Measurements from ENCODE around the gene NDUFC2. TPM values are rescaled to one million over a fixed set of nuclear protein-coding genes. Genes with fewer than 3 reads are reported as not detected.
"Not testable (repeated sequence)": the region's sequence is repeated elsewhere in the genome, so short reads cannot be mapped to it uniquely, and the experiment has no call there.

The NDUFC2 gene
- total RNA-seq, 1 donor from 2014 or later, result 233 TPM

DNA sequence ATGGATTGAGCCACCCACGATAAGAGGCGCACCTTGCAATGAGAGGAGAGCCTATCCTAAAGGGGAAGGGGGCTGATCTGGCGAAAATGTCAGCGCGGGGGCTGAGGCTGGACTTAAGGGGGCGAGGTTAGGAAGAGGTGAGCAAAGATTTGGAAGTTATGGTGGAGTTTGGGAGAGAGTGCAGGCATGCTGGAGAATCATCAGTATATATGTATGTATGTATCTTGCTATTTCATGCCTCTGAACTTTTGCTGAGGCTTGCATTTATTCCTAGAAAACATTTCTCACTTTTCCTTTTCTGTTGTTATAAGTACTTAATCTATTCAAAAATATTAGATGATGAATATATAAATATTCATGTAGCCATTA, 33.2 kb downstream of the NDUFC2 start:
- no peak for DNase-seq (ENCODE audit: extremely low spot score, unreplicated experiment)
- Mint-ChIP-seq H3K27me3 (no peaks in the 10 kb centered on the region), H3K4me1 (ENCODE audit: unreplicated experiment) (peaks cover 20% of the 10 kb centered on the region), H3K9me3 (no peaks in the 10 kb centered on the region), H3K27ac (no peak overlapping the region), H3K36me3 (no peaks in the 10 kb centered on the region), H3K4me3 (peak overlapping the region; percentile 46)
- peak; percentile 46 for TF ChIP-seq CTCF (conservative IDR thresholded peaks at IDR 0.05)

GRCh38 chr11:78045851-78046485, 33.7 kb downstream of the NDUFC2 start:
- TF ChIP-seq CTCF (conservative IDR thresholded peaks at IDR 0.05), result peak; percentile 99
- peak overlapping the region; percentile 54 for H3K27ac Mint-ChIP-seq
- H3K36me3 Mint-ChIP-seq, result no peaks in the 10 kb centered on the region
- no peaks in the 10 kb centered on the region for H3K27me3 Mint-ChIP-seq
- H3K4me1 Mint-ChIP-seq (ENCODE audit: unreplicated experiment), result peaks cover 20% of the 10 kb centered on the region
- peak overlapping the region; percentile 75 for H3K4me3 Mint-ChIP-seq
- no peaks in the 10 kb centered on the region for H3K9me3 Mint-ChIP-seq
- peak; percentile 91 for DNase-seq (ENCODE audit: extremely low spot score, unreplicated experiment)

GRCh38 chr11:78044706-78045105, 35.0 kb downstream of the NDUFC2 start:
- Mint-ChIP-seq H3K4me1 (ENCODE audit: unreplicated experiment) (peaks cover 28% of the 10 kb centered on the region), H3K4me3 (no peak overlapping the region), H3K36me3 (no peaks in the 10 kb centered on the region), H3K27me3 (no peaks in the 10 kb centered on the region), H3K9me3 (no peaks in the 10 kb centered on the region), H3K27ac (no peak overlapping the region)
- no peak for TF ChIP-seq CTCF (conservative IDR thresholded peaks at IDR 0.05)
- DNase-seq (ENCODE audit: extremely low spot score, unreplicated experiment), result no peak

DNA sequence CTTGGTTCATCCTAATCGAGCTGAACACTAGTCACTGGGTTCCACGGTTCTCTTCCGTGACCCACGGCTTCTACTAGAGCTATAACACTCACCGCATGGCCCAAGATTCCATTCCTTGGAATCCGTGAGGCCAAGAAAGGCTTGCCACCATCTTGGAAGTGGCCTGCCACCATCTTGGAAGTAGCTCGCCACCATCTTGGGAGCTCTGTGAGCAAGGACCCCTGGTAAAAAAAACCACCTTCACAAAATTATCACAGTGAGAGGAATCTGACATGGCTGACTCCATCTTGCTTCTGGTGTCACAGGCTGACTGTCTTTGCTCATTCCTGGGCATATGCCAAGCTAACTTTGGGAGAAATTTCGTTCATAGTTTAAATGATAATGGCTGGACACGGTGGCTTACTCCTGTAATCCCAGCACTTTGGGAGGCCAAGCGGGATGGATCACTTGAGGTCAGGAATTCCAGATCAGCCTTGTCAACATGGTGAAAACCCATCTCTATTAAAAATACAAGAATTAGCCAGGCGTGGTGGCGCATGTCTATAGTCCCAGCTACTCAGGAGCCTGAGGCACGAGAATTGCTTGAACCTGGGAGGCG, 37.7 kb downstream of the NDUFC2 start:
- H3K27me3 Mint-ChIP-seq, result no peaks in the 10 kb centered on the region
- no peak for TF ChIP-seq CTCF (conservative IDR thresholded peaks at IDR 0.05)
- H3K9me3 Mint-ChIP-seq, result no peaks in the 10 kb centered on the region
- no peaks in the 10 kb centered on the region for H3K36me3 Mint-ChIP-seq
- H3K4me3 Mint-ChIP-seq, result no peak overlapping the region
- H3K4me1 Mint-ChIP-seq (ENCODE audit: unreplicated experiment), result peaks cover 28% of the 10 kb centered on the region
- H3K27ac Mint-ChIP-seq, result no peak overlapping the region
- no peak for DNase-seq (ENCODE audit: extremely low spot score, unreplicated experiment)

DNA sequence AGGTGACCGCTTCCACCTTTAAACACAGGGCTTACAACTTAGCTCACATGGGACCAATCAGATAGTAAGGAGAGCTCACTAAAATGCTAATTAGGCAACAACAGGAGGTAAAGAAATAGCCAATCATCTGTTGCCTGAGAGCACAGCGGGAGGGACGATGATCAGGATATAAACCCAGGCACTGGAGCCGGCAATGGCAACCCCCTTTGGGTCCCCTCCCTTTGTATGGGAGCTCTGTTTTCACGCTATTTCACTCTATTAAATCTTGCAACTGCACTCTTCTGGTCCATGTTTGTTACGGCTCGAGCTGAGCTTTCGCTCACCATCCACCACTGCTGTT, 38.3 kb downstream of the NDUFC2 start:
- not testable (repeated sequence) for H3K36me3 Mint-ChIP-seq; H3K9me3 Mint-ChIP-seq; DNase-seq (ENCODE audit: extremely low spot score, unreplicated experiment); H3K27me3 Mint-ChIP-seq; H3K4me3 Mint-ChIP-seq; H3K27ac Mint-ChIP-seq
- H3K4me1 Mint-ChIP-seq (ENCODE audit: unreplicated experiment), result peaks cover 26% of the 10 kb centered on the region

DNA sequence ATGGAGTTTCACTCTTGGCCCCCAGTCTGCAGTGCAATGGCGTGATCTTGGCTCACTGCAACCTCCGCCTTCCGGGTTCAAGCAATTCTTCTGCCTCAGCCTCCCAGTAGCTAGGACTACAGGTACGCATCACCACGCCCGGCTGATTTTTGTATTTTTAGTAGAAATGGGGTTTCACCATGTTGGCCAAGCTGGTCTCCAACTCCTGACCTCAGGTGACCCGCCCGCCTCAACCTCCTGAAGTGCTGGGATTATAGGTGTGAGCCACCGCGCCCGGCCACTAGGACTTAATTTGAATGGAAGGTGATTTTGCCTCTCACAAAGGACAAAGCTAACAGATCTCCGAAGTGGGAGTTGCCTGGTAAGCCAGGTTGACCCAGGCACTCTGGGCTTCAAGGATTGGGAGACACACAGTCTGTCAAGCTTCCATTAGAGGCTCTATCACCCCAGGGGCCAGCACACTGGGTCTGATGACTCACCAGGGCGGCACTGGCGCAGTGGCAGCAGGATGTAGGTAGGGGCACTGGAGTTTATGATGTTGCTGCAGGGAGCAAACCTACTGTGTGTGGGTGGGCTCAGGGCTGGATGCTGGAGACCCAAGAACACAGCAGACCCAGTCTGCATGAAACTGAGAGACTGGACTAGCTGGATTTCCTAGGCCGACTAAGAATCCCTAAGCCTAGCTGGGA, 38.8 kb downstream of the NDUFC2 start:
- H3K27me3 Mint-ChIP-seq, result no peaks in the 10 kb centered on the region

More for the DNA sequence above, 38.8 kb downstream of the NDUFC2 start:
- H3K4me1 Mint-ChIP-seq (ENCODE audit: unreplicated experiment), result peaks cover 21% of the 10 kb centered on the region
- peak overlapping the region; percentile 85 for H3K27ac Mint-ChIP-seq
- no peak overlapping the region for H3K4me3 Mint-ChIP-seq
- H3K9me3 Mint-ChIP-seq, result no peaks in the 10 kb centered on the region
- no peaks in the 10 kb centered on the region for H3K36me3 Mint-ChIP-seq
- no peak for TF ChIP-seq CTCF (conservative IDR thresholded peaks at IDR 0.05)
- no peak for DNase-seq (ENCODE audit: extremely low spot score, unreplicated experiment)
